ENCODE measurements around the gene RARG. TPM values are rescaled to one million over a fixed set of nuclear protein-coding genes. Genes with fewer than 3 reads are reported as not detected.

RARG gene
- total and polyA plus RNA-seq, 8 donors, result 38.2 to 62.5 (median 46.7) TPM

DNA sequence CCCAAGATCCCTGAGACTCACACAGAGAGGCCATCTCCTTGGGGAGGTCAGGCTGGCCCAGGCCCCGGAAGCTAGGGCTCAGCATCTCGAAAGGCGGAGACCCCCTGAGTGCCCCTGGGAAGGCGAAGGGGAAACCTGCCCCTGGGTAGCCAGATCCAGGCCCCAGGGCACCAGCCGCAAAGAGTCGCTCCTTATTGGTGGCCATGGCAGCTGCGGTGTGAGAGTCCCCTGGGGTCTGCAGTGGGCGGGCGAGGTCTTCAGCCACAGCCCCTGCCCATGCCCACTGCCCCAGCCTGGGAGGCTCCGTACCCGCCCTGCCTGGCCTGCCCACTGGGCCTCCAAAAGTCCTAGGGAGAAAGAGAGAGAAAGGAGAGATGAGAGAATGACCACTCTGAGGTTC, 4.7 kb downstream of the RARG start:
- TF ChIP-seq, protein P1, sequence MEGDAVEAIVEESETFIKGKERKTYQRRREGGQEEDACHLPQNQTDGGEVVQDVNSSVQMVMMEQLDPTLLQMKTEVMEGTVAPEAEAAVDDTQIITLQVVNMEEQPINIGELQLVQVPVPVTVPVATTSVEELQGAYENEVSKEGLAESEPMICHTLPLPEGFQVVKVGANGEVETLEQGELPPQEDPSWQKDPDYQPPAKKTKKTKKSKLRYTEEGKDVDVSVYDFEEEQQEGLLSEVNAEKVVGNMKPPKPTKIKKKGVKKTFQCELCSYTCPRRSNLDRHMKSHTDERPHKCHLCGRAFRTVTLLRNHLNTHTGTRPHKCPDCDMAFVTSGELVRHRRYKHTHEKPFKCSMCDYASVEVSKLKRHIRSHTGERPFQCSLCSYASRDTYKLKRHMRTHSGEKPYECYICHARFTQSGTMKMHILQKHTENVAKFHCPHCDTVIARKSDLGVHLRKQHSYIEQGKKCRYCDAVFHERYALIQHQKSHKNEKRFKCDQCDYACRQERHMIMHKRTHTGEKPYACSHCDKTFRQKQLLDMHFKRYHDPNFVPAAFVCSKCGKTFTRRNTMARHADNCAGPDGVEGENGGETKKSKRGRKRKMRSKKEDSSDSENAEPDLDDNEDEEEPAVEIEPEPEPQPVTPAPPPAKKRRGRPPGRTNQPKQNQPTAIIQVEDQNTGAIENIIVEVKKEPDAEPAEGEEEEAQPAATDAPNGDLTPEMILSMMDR (IDR thresholded peaks at IDR 0.05), result no peak
- H3K36me3 ChIP-seq, result no peaks in the 10 kb centered on the region
- no peak for ATAC-seq
- no peak overlapping the region for H3K4me3 ChIP-seq
- peaks cover 30 to 50% of the 10 kb centered on the region in 2 donors for H3K4me1 ChIP-seq
- intact Hi-C loops (cut with DNase I), result no loop called here
- no peak overlapping the region for H3K27ac ChIP-seq
- DNase-seq, result no peak
- H3K9me3 ChIP-seq, result no peaks in the 10 kb centered on the region
- H3K27me3 ChIP-seq, result peaks cover 0 to 14% of the 10 kb centered on the region in 2 donors

DNA sequence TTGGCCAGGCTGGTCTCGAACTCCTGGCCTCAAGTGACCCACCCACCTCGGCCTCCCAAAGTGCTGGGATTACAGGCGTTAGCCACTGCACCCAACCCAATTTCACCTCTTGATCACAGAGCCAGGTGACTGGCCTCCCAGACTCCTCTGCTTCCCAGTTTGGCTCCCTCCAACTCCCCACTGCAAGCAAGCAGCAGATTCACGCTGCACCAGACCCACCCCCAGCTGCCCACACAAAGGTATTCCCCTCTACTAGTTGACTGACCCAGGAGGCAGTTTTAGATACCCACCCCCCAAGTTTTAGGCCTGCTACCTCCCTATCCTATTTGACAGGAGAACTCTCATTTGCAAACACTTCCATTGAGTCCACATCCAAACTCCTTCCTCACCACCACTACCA, 5.2 kb downstream of the RARG start:
- TF ChIP-seq, protein P1 (IDR thresholded peaks at IDR 0.05), result no peak
- ATAC-seq, result no peak
- DNase-seq, result no peak
- Histone ChIP-seq H3K4me3 (no peak overlapping the region), H3K36me3 (no peaks in the 10 kb centered on the region), H3K4me1 (peaks cover 35 to 51% of the 10 kb centered on the region in 2 donors), H3K27ac (no peak overlapping the region), H3K27me3 (peaks cover 0 to 9% of the 10 kb centered on the region in 2 donors), H3K9me3 (no peaks in the 10 kb centered on the region)
- intact Hi-C loops (cut with DNase I), result no loop called here

DNA sequence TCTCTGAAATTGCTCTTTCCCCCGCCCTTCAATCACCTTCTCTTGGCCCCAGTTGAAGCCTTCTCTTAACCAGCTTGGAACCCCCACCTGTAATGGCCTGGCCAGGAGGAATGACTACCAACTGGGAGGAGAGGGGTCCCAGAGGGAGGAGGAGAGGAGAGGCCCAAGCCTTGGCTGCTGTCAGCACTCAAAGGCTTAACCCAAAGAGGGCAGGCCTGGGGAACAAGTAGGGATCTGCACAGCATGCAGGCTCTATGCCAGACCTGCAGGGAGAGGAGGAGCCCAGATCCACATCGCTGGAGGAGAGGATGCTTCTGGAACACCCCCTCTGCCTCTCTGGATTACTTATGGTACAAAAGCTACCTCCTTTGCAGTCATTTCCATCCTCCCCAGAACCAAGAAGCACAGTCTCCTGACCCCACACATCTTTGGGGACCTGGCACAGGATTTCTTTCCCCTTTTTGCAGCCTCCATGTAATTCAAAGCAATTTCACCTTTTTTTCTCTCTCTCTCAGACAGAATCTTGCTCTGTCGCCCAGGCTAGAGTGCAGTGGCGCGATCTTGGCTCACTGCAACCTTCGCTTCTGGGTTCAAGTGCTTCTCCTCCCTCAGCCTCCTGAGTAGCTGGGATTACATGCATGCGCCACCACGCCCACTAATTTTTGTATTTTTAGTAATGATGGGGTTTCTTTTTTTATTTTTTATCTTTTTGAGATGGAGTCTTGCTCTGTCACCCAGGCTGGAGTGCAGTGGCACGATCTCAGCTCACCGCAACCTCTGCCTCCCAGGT, 6.2 kb downstream of the RARG start:
- Histone ChIP-seq H3K27me3 (no peaks in the 10 kb centered on the region), H3K36me3 (no peaks in the 10 kb centered on the region), H3K4me1 (peaks cover 36 to 46% of the 10 kb centered on the region in 2 donors), H3K9me3 (no peaks in the 10 kb centered on the region), H3K27ac (no peak overlapping the region), H3K4me3 (no peak overlapping the region)
- TF ChIP-seq, protein P1 (IDR thresholded peaks at IDR 0.05), result no peak
- intact Hi-C loops (cut with DNase I), result no loop called here
- no peak for DNase-seq
- ATAC-seq, result no peak

DNA sequence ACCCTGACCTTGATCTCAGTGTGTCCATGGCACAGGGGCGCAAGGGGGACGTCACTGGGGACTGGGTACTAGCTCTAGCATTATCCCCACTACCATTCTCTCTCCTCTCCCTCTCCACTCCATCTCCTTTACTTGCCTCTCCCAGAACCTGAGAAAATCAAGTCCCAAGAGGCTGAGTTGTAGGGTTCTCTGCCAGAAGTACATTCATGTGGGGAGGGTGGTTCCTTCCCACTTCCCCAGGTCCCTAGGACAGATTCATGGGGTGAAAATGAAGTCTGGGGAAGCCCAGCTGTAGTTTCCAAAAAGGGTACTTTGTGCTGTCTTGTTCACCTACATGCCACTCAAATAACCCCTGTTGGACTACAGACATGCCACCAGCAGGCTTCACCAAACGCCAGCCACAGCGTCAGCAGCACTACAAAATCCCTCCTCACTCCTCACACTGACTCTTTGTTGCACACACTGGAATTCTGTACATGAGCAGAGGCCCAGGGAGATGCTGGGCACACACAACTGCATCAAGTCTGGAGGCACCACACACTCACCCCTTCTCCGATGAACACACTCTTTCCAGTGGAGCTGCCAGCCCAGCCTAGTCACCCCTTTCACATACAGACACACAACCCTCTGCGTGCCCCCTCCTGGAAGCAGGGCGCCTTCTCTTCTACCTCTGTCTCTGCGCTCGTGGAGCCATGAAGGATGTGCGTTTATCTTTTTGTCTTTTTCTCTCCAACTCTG, 6.9 kb downstream of the RARG start:
- Histone ChIP-seq H3K36me3 (no peaks in the 10 kb centered on the region), H3K27ac (no peak overlapping the region), H3K27me3 (peaks cover 0 to 5% of the 10 kb centered on the region in 2 donors), H3K4me3 (no peak overlapping the region), H3K4me1 (peaks cover 36 to 51% of the 10 kb centered on the region in 2 donors), H3K9me3 (no peaks in the 10 kb centered on the region)
- intact Hi-C loops (cut with DNase I), result no loop called here
- DNase-seq (no peak), ATAC-seq (no peak)
- TF ChIP-seq, protein P1 (IDR thresholded peaks at IDR 0.05), result no peak

All from left lung (tissue), 10 donors.